HL-60 (cell line): ENCODE measurements around the gene SUN2.

ENCODE experiments used
- CTCF ChIP-seq: IDR thresholded peaks from one replicate; pipeline ENCODE4 v1.5.1; 2011; ENCODE audit warnings: low read length, control low read depth, inconsistent platforms; ENCODE audit not compliant: insufficient read depth
- GABPA ChIP-seq: IDR thresholded peaks from 2 replicates; pipeline ENCODE4 v1.6.1; 2012; ENCODE audit warnings: low read depth
- POLR2AphosphoS5 ChIP-seq: IDR thresholded peaks from 2 replicates; pipeline ENCODE4 v1.6.1; 2012; ENCODE audit warnings: low read depth
- SPI1 ChIP-seq: IDR thresholded peaks from 2 replicates; pipeline ENCODE4 v1.6.1; 2012; ENCODE audit warnings: low read depth, mild to moderate bottlenecking, borderline replicate concordance

DNA sequence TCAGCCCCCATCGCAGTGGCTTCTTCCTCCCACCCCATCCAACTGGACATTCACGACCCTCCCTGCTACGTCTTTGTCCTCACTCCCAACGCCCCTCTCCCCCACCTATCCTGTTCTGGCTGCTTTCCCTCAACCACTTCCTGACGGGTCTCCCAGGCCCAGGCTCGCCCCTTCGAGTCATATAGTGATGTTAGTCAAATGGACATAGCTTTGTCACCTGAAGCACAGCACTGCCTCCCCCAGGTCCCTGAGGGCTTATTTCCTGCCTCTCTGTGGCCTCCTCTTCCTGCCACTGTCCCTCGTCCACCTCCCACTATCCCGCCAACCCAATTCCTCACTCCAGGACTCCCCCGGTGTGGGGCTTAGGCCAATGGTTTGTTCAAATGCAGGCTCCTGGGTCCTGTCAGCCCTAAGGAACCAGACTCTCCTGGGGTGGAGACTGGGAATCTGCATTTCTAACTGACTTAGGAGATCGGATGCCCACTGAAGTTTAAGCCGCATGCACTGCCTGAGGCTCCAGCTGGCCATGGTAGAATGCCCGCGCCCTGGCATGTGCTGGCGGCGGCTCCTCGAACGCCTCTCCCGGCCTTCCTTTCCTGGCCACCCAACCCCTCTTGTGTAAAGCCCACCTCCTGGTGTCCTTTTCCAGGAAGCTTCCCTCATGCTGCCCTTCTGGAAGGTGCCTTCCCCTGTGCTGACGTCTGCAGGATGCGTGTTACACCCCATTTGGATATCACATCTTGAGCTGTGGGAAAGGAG is 18.3 kb downstream of the SUN2 start:
- TF ChIP-seq CTCF: no peak
- TF ChIP-seq POLR2AphosphoS5: no peak
- no peak for TF ChIP-seq GABPA
- no peak for TF ChIP-seq SPI1
